WTC11 (cell line): ENCODE results near the gene IFNLR1. TPM values are rescaled to one million over a fixed set of nuclear protein-coding genes. Genes with fewer than 3 reads are reported as not detected.

ENCODE experiments used
- ATAC-seq: fragments of 200-7000 bp; cut with Tn5 transposase; 2 replicates; pipeline ENCODE4 v1.10.0; 2021; ENCODE audit warnings: mild to moderate bottlenecking, moderate library complexity
- CTCF ChIA-PET: fragments of 300-600 bp; sonication (Branson Sonifier 250); formaldehyde crosslinking; loops from one replicate; lab custom pipeline; 2021; ENCODE audit warnings: antibody characterized with exemption; lab: Charles Lee
- POLR2A ChIA-PET: fragments of 350-600 bp; sonication (Branson Sonifier 250); formaldehyde crosslinking; loops from one replicate; lab custom pipeline; 2021; ENCODE audit warnings: antibody characterized with exemption; lab: Charles Lee
- DNase-seq: peaks from one replicate; pipeline ENCODE4 v3.0.0; 2021; ENCODE audit warnings: low spot score
- H3K27ac Mint-ChIP-seq: 2 replicates; pipeline ENCODE4 v1.8.0; 2021; ENCODE audit warnings: mixed read lengths
- H3K27me3 Mint-ChIP-seq: 2 replicates; pipeline ENCODE4 v1.8.0; 2021; ENCODE audit warnings: low read depth, mild to moderate bottlenecking, moderate library complexity, mixed read lengths
- H3K36me3 Mint-ChIP-seq: 2 replicates; pipeline ENCODE4 v1.8.0; 2021; ENCODE audit warnings: mixed read lengths
- H3K4me1 Mint-ChIP-seq: 2 replicates; pipeline ENCODE4 v1.8.0; 2022; ENCODE audit warnings: mixed read lengths
- H3K4me3 Mint-ChIP-seq: 2 replicates; pipeline ENCODE4 v1.8.0; 2021; ENCODE audit warnings: mild to moderate bottlenecking, moderate library complexity, mixed read lengths
- H3K9me3 Mint-ChIP-seq: 2 replicates; pipeline ENCODE4 v1.8.0; 2021; ENCODE audit warnings: mixed read lengths
- CBFB ChIP-seq: sonication (generic); formaldehyde crosslinking; IDR thresholded peaks from 2 replicates; pipeline ENCODE4 v1.8.1; 2022; ENCODE audit warnings: mild to moderate bottlenecking, low read depth, missing genetic modification reagents
- CREM ChIP-seq: sonication (generic); formaldehyde crosslinking; IDR thresholded peaks from 2 replicates; pipeline ENCODE4 v1.8.1; 2022; ENCODE audit warnings: mild to moderate bottlenecking, missing genetic modification reagents, moderate library complexity
- ESRRA ChIP-seq: sonication (generic); formaldehyde crosslinking; IDR thresholded peaks from 2 replicates; pipeline ENCODE4 v1.8.1; 2022; ENCODE audit warnings: mild to moderate bottlenecking, missing genetic modification reagents, borderline replicate concordance
- HMGA2 ChIP-seq: fragments of 250-450 bp; sonication (Bioruptor Pico); IDR thresholded peaks from 2 replicates; pipeline ENCODE4 v1.4.0; 2021; ENCODE audit warnings: mild to moderate bottlenecking, moderate library complexity
- IRF1 ChIP-seq: sonication (generic); formaldehyde crosslinking; IDR thresholded peaks from 2 replicates; pipeline ENCODE4 v1.8.0; 2023; ENCODE audit warnings: missing genetic modification reagents
- MXD4 ChIP-seq: fragments of 250-450 bp; sonication (Bioruptor Pico); IDR thresholded peaks from 2 replicates; pipeline ENCODE4 v1.8.0; 2021; ENCODE audit warnings: mild to moderate bottlenecking, moderate library complexity, borderline replicate concordance
- NFATC4 ChIP-seq: fragments of 250-450 bp; sonication (Bioruptor Pico); IDR thresholded peaks from 2 replicates; pipeline ENCODE4 v1.9.0; 2021; ENCODE audit warnings: mild to moderate bottlenecking
- NFE2L1 ChIP-seq: sonication (generic); formaldehyde crosslinking; IDR thresholded peaks from 2 replicates; pipeline ENCODE4 v1.8.1; 2023; ENCODE audit warnings: missing genetic modification reagents
- NFYB ChIP-seq: sonication (generic); formaldehyde crosslinking; conservative IDR thresholded peaks from 2 replicates; pipeline ENCODE4 v1.8.0; 2022; ENCODE audit warnings: low read depth, missing genetic modification reagents
- NR3C1 ChIP-seq: sonication (generic); formaldehyde crosslinking; conservative IDR thresholded peaks from 2 replicates; pipeline ENCODE4 v1.8.1; 2023; ENCODE audit warnings: low read depth, mild to moderate bottlenecking, missing genetic modification reagents
- RELA ChIP-seq: sonication (generic); formaldehyde crosslinking; IDR thresholded peaks from 2 replicates; pipeline ENCODE4 v1.8.1; 2022; ENCODE audit warnings: missing genetic modification reagents, mild to moderate bottlenecking, borderline replicate concordance
- SMAD3 ChIP-seq: sonication (generic); formaldehyde crosslinking; IDR thresholded peaks from 2 replicates; pipeline ENCODE4 v1.8.0; 2022; ENCODE audit warnings: missing genetic modification reagents, mild to moderate bottlenecking, borderline replicate concordance
- SP1 ChIP-seq: sonication (generic); formaldehyde crosslinking; conservative IDR thresholded peaks from 2 replicates; pipeline ENCODE4 v1.8.1; 2022; ENCODE audit warnings: missing genetic modification reagents
- TEAD1 ChIP-seq: sonication (generic); formaldehyde crosslinking; IDR thresholded peaks from 2 replicates; pipeline ENCODE4 v1.8.0; 2022; ENCODE audit warnings: mild to moderate bottlenecking, missing genetic modification reagents
- ZNF138 ChIP-seq: sonication (generic); formaldehyde crosslinking; conservative IDR thresholded peaks from 2 replicates; pipeline ENCODE4 v1.8.1; 2022; ENCODE audit warnings: mild to moderate bottlenecking, moderate library complexity, missing genetic modification reagents
- ZNF281 ChIP-seq: sonication (generic); formaldehyde crosslinking; IDR thresholded peaks from 2 replicates; pipeline ENCODE4 v1.8.0; 2023; ENCODE audit warnings: mild to moderate bottlenecking, missing genetic modification reagents
- ZNF317 ChIP-seq: sonication (generic); formaldehyde crosslinking; IDR thresholded peaks from 2 replicates; pipeline ENCODE4 v1.8.1; 2023; ENCODE audit warnings: low read depth, mild to moderate bottlenecking, moderate library complexity, missing genetic modification reagents, borderline replicate concordance
- ZNF416 ChIP-seq: fragments of 250-450 bp; sonication (Bioruptor Pico); IDR thresholded peaks from 2 replicates; pipeline ENCODE4 v1.9.0; 2021; ENCODE audit warnings: mild to moderate bottlenecking, inconsistent platforms
- total RNA-seq: library from RNA; stranded (reverse); gene quantifications from 3 replicates; pipeline ENCODE4 v1.2.3, GENCODE V29; 2021
- TF ChIP-seq, protein P1 (sequence below): sonication (generic); formaldehyde crosslinking; IDR thresholded peaks from 2 replicates; pipeline ENCODE4 v1.8.1; 2022; ENCODE audit warnings: missing genetic modification reagents, borderline replicate concordance
- TF ChIP-seq, protein P2 (sequence below): fragments of 250-450 bp; sonication (Bioruptor Pico); IDR thresholded peaks from 2 replicates; pipeline ENCODE4 v2.1.2; 2022; ENCODE audit warnings: mild to moderate bottlenecking, moderate library complexity
- TF ChIP-seq, protein P3 (sequence below): sonication (generic); formaldehyde crosslinking; IDR thresholded peaks from 2 replicates; pipeline ENCODE4 v1.8.1; 2023; ENCODE audit warnings: mild to moderate bottlenecking, missing genetic modification reagents

IFNLR1 gene
- total RNA-seq, 1 experiment from 2014 or later: 6.6 TPM

- Mint-ChIP-seq H3K27ac (no peak overlapping the region), H3K27me3 (no peaks in the 10 kb centered on the region), H3K9me3 (no peaks in the 10 kb centered on the region), H3K4me1 (peaks cover 27% of the 10 kb centered on the region), H3K36me3 (no peaks in the 10 kb centered on the region), H3K4me3 (no peak overlapping the region)
- TF ChIP-seq ZNF317 (CRISPR knock-in tag): no peak
- no peak for TF ChIP-seq SP1 (CRISPR knock-in tag)
- TF ChIP-seq HMGA2: no peak
- no peak for TF ChIP-seq NR3C1 (CRISPR knock-in tag)
- TF ChIP-seq, protein P1, sequence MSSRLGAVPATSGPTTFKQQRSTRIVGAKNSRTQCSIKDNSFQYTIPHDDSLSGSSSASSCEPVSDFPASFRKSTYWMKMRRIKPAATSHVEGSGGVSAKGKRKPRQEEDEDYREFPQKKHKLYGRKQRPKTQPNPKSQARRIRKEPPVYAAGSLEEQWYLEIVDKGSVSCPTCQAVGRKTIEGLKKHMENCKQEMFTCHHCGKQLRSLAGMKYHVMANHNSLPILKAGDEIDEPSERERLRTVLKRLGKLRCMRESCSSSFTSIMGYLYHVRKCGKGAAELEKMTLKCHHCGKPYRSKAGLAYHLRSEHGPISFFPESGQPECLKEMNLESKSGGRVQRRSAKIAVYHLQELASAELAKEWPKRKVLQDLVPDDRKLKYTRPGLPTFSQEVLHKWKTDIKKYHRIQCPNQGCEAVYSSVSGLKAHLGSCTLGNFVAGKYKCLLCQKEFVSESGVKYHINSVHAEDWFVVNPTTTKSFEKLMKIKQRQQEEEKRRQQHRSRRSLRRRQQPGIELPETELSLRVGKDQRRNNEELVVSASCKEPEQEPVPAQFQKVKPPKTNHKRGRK: no peak
- TF ChIP-seq, protein P2, sequence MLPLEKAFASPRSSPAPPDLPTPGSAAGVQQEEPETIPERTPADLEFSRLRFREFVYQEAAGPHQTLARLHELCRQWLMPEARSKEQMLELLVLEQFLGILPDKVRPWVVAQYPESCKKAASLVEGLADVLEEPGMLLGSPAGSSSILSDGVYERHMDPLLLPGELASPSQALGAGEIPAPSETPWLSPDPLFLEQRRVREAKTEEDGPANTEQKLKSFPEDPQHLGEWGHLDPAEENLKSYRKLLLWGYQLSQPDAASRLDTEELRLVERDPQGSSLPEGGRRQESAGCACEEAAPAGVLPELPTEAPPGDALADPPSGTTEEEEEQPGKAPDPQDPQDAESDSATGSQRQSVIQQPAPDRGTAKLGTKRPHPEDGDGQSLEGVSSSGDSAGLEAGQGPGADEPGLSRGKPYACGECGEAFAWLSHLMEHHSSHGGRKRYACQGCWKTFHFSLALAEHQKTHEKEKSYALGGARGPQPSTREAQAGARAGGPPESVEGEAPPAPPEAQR (CRISPR knock-in tag): no peak
- TF ChIP-seq RELA (CRISPR knock-in tag): no peak
- no peak for TF ChIP-seq ZNF416 (CRISPR knock-in tag)
- no peak for TF ChIP-seq CBFB (CRISPR knock-in tag)
- TF ChIP-seq MXD4 (CRISPR knock-in tag): no peak
- no peak for TF ChIP-seq ZNF281
- TF ChIP-seq SMAD3 (CRISPR knock-in tag): no peak
- TF ChIP-seq NFATC4 (CRISPR knock-in tag): no peak
- no peak for TF ChIP-seq CREM
- no peak for TF ChIP-seq ZNF138
- TF ChIP-seq NFE2L1 (CRISPR knock-in tag): no peak
- TF ChIP-seq, protein P3, sequence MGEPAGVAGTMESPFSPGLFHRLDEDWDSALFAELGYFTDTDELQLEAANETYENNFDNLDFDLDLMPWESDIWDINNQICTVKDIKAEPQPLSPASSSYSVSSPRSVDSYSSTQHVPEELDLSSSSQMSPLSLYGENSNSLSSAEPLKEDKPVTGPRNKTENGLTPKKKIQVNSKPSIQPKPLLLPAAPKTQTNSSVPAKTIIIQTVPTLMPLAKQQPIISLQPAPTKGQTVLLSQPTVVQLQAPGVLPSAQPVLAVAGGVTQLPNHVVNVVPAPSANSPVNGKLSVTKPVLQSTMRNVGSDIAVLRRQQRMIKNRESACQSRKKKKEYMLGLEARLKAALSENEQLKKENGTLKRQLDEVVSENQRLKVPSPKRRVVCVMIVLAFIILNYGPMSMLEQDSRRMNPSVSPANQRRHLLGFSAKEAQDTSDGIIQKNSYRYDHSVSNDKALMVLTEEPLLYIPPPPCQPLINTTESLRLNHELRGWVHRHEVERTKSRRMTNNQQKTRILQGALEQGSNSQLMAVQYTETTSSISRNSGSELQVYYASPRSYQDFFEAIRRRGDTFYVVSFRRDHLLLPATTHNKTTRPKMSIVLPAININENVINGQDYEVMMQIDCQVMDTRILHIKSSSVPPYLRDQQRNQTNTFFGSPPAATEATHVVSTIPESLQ (CRISPR knock-in tag): no peak
- TF ChIP-seq TEAD1 (CRISPR knock-in tag): no peak
- DNase-seq: no peak
- ChIA-PET POLR2A (interaction anchor here (0.8 kb wide), 1 partner anchor 33 kb away, joined by 3 read pairs; no protein-coding TSS in a partner anchor), CTCF (interaction anchor here (1.1 to 2.1 kb wide), 3 partner anchors 17 to 275 kb away, joined by 3 to 10 read pairs (median 3); no protein-coding TSS in a partner anchor)
- no peak for ATAC-seq
Measured at GRCh38 chr1:24117132-24117531, 70.0 kb downstream of the IFNLR1 start.

- Mint-ChIP-seq H3K4me3 (no peak overlapping the region), H3K9me3 (no peaks in the 10 kb centered on the region), H3K27me3 (no peaks in the 10 kb centered on the region), H3K27ac (no peak overlapping the region), H3K4me1 (peaks cover 29% of the 10 kb centered on the region), H3K36me3 (no peaks in the 10 kb centered on the region)
- CTCF ChIA-PET: interaction anchor here (0.7 to 1.5 kb wide), 4 partner anchors 35 to 276 kb away, joined by 3 to 5 read pairs (median 3); no protein-coding TSS in a partner anchor
- DNase-seq: no peak
- POLR2A ChIA-PET: interaction anchor here (0.7 kb wide), 2 partner anchors 141 to 175 kb away, joined by 3 to 4 read pairs; no protein-coding TSS in a partner anchor
- no peak for ATAC-seq
- TF ChIP-seq ZNF138 (no peak), SMAD3 (CRISPR knock-in tag) (no peak), NFYB (CRISPR knock-in tag) (no peak), HMGA2 (no peak), ZNF281 (no peak), ESRRA (no peak), IRF1 (CRISPR knock-in tag) (no peak)
Measured at GRCh38 chr1:24114753-24115152, 72.3 kb downstream of the IFNLR1 start.
